ENCODE results near the gene CLN3. TPM values are rescaled to one million over a fixed set of nuclear protein-coding genes. Genes with fewer than 3 reads are reported as not detected.

The CLN3 gene
- total and polyA plus RNA-seq, 8 donors = 6.9 to 25.9 (median 11.0) TPM

DNA sequence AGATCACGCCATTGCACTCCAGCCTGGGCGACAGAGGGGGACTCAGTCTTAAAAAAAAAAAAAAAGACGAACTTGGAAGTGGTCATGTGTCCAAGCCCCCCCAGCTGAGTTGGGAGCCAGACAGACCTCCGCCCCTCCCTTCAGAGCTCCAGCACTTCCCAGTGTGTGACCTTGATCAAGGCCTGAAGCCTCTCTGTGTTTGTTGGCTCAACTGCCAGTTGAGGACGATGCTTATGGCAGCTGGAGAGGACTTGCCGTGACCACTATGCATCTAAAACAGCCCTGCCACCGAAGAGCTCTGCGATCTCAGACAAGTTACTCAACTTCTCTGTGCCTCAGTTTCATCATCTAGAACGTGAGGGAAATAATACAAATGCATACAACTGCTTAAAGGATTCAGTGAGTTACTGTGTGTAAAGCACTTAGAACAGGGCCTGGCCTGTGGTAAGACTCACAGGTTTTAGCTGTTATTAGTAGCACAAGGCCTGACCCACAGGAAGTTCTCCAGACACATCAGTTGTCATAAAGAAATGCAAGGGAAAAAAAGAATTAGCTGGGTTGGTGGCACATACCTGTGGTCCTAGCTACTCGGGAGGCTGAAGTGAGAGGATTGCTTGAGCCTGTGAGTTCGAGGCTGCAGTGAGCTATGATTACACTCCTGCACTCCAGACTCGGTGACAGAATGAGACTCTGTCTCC, 21.8 kb upstream of the CLN3 start:
- 70 to 78% methylated on average over 12 of the region's 12 CpGs for WGBS, 2 donors
- H3K4me3 ChIP-seq = no peak overlapping the region
- DNase-seq = no peak
- H3K36me3 ChIP-seq = no peaks in the 10 kb centered on the region
- no peaks in the 10 kb centered on the region for H3K4me1 ChIP-seq
- TF ChIP-seq CTCF (IDR thresholded peaks at IDR 0.05) = no peak
- H3K27me3 ChIP-seq = no peaks in the 10 kb centered on the region
- no peak for FAIRE-seq
- H3K27ac ChIP-seq = no peak overlapping the region
- ATAC-seq = no peak
- H3K9me3 ChIP-seq = no peaks in the 10 kb centered on the region
- intact Hi-C loops (cut with DNase I) = no loop called here

GRCh38 chr16:28511801-28512789, 20.2 kb upstream of the CLN3 start:
- Histone ChIP-seq H3K9me3 (no peaks in the 10 kb centered on the region), H3K4me3 (no peak overlapping the region), H3K4me1 (no peaks in the 10 kb centered on the region), H3K27ac (no peak overlapping the region), H3K27me3 (no peaks in the 10 kb centered on the region), H3K36me3 (no peaks in the 10 kb centered on the region)
- WGBS, 2 donors = 82 to 86% methylated on average over 21 of the region's 21 CpGs
- DNase-seq (no peak), ATAC-seq (no peak), FAIRE-seq (no peak)
- no peak for TF ChIP-seq CTCF (IDR thresholded peaks at IDR 0.05)
- intact Hi-C loops (cut with DNase I) = no loop called here

GRCh38 chr16:28511031-28511430, 19.2 kb upstream of the CLN3 start:
- ATAC-seq (no peak), FAIRE-seq (no peak), DNase-seq (no peak)
- no peaks in the 10 kb centered on the region for H3K4me1 ChIP-seq
- WGBS, 2 donors = 79 to 86% methylated on average over 3 of the region's 3 CpGs
- H3K4me3 ChIP-seq = no peak overlapping the region
- intact Hi-C loops (cut with DNase I) = no loop called here
- H3K36me3 ChIP-seq = no peaks in the 10 kb centered on the region
- no peaks in the 10 kb centered on the region for H3K9me3 ChIP-seq
- no peak overlapping the region for H3K27ac ChIP-seq
- TF ChIP-seq CTCF (IDR thresholded peaks at IDR 0.05) = no peak
- no peaks in the 10 kb centered on the region for H3K27me3 ChIP-seq

- H3K27ac ChIP-seq = no peak overlapping the region
- H3K4me3 ChIP-seq = no peak overlapping the region
- no peaks in the 10 kb centered on the region for H3K27me3 ChIP-seq
- WGBS, 2 donors = 80 to 81% methylated on average over 14 of the region's 14 CpGs
- intact Hi-C loops (cut with DNase I) = no loop called here
- TF ChIP-seq CTCF (IDR thresholded peaks at IDR 0.05) = no peak
- no peaks in the 10 kb centered on the region for H3K36me3 ChIP-seq
- H3K4me1 ChIP-seq = no peaks in the 10 kb centered on the region
- ATAC-seq = no peak
- no peak for FAIRE-seq
- H3K9me3 ChIP-seq = no peaks in the 10 kb centered on the region
- DNase-seq = no peak
Observed at GRCh38 chr16:28505489-28506137, 13.7 kb upstream of the CLN3 start.

Data from pancreas (tissue), 10 donors.